Astrocyte (in vitro differentiated cells and primary cell): Measurements from ENCODE around the gene DGKI.

Experiments
- EZH2 ChIP-seq: IDR thresholded peaks from 2 replicates; pipeline ENCODE4 v1.6.1; 2012; ENCODE audit warnings: mild to moderate bottlenecking, low read length, inconsistent platforms; ENCODE audit not compliant: insufficient read depth
- TF ChIP-seq, protein P1 (sequence below): IDR thresholded peaks from 2 replicates; pipeline ENCODE4 v1.5.1; 2011; ENCODE audit warnings: low read depth, mild to moderate bottlenecking, inconsistent platforms, low read length, moderate library complexity; ENCODE audit not compliant: insufficient read depth

DNA sequence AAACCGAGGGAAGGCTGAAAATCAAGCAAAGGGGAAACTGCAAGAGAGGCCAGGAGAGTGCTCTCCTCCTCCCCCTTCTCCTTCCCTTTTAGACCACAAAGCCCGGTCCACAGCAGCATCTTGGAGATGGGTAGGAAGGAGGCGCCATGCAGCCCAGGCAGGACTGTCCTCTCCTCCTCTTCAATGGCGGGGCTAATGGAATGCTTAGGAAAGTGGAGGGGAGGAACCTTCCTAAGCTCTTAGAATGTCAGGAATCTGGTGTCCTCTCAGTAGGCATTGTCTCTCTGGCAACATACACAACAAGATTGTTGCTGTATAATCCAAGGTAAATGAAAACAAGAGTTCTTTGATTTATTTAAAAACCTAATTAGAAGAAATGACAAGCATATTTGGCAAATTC lies 185.1 kb downstream of the DGKI start:
- TF ChIP-seq, protein P1, sequence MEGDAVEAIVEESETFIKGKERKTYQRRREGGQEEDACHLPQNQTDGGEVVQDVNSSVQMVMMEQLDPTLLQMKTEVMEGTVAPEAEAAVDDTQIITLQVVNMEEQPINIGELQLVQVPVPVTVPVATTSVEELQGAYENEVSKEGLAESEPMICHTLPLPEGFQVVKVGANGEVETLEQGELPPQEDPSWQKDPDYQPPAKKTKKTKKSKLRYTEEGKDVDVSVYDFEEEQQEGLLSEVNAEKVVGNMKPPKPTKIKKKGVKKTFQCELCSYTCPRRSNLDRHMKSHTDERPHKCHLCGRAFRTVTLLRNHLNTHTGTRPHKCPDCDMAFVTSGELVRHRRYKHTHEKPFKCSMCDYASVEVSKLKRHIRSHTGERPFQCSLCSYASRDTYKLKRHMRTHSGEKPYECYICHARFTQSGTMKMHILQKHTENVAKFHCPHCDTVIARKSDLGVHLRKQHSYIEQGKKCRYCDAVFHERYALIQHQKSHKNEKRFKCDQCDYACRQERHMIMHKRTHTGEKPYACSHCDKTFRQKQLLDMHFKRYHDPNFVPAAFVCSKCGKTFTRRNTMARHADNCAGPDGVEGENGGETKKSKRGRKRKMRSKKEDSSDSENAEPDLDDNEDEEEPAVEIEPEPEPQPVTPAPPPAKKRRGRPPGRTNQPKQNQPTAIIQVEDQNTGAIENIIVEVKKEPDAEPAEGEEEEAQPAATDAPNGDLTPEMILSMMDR = no peak
- no peak for TF ChIP-seq EZH2
